MCF 10A (cell line): ENCODE results near the gene CENPX. TPM values are rescaled to one million over a fixed set of nuclear protein-coding genes. Genes with fewer than 3 reads are reported as not detected.

ENCODE experiments used
- BruUV-seq: library from RNA; stranded (reverse); fragments of 400-500 nt; replicated peaks from 2 replicates; lab custom pipeline; 2021; lab: Mats Ljungman, UMichigan
- CTCF ChIA-PET: fragments of 300-600 bp; sonication (Branson Sonifier 250); formaldehyde crosslinking; extraction: SDS; loops from one replicate; lab custom pipeline; 2021; ENCODE audit warnings: antibody characterized with exemption, inconsistent platforms; lab: Yijun Ruan, JAX
- POLR2A ChIA-PET: fragments of 300-600, 350-650 bp; sonication (Branson Sonifier 250); formaldehyde crosslinking; extraction: SDS; loops from one replicate; lab custom pipeline; 2020; ENCODE audit warnings: antibody characterized with exemption, inconsistent platforms; lab: Yijun Ruan, JAX
- DNase-seq: peaks from one replicate; pipeline ENCODE4 v3.0.0-alpha.2; 2018; ENCODE audit not compliant: unreplicated experiment
- H3K27ac Mint-ChIP-seq: one replicate; pipeline ENCODE4 v1.8.0; 2022; ENCODE audit warnings: mild to moderate bottlenecking, low read depth, mixed read lengths; ENCODE audit not compliant: unreplicated experiment
- H3K27me3 Mint-ChIP-seq: one replicate; pipeline ENCODE4 v1.8.0; 2022; ENCODE audit warnings: mixed read lengths; ENCODE audit not compliant: insufficient read depth, unreplicated experiment
- H3K36me3 Mint-ChIP-seq: one replicate; pipeline ENCODE4 v1.8.0; 2022; ENCODE audit warnings: mild to moderate bottlenecking, moderate library complexity, mixed read lengths; ENCODE audit not compliant: insufficient read depth, unreplicated experiment
- H3K4me1 Mint-ChIP-seq: one replicate; pipeline ENCODE4 v1.8.0; 2022; ENCODE audit warnings: mixed read lengths; ENCODE audit not compliant: insufficient read depth, unreplicated experiment
- H3K4me3 Mint-ChIP-seq: one replicate; pipeline ENCODE4 v1.8.0; 2022; ENCODE audit warnings: mild to moderate bottlenecking, moderate library complexity, mixed read lengths; ENCODE audit not compliant: unreplicated experiment
- H3K9me3 Mint-ChIP-seq: one replicate; pipeline ENCODE4 v1.8.0; 2022; ENCODE audit warnings: mixed read lengths; ENCODE audit not compliant: unreplicated experiment
- CTCF ChIP-seq: fragments of 200-600 bp; IDR thresholded peaks from one replicate; pipeline ENCODE4 v1.8.0; 2022; ENCODE audit warnings: antibody characterized with exemption, mild to moderate bottlenecking; ENCODE audit not compliant: unreplicated experiment
- intact Hi-C: fragments of 100-400 bp; cut with micrococcal nuclease; formaldehyde crosslinking; loops from 2 replicates; pipeline ENCODE4 v1.14.1; 2022
- total RNA-seq: library from RNA; stranded (reverse); gene quantifications from 2 replicates; pipeline ENCODE4 v1.2.3, GENCODE V29; 2022

The CENPX gene
- total RNA-seq, 1 experiment from 2014 or later = 35.6 TPM

GRCh38 chr17:82016061-82016874 lies 6.4 kb downstream of the CENPX start:
- no TSS peak for BruUV-seq
- H3K27ac Mint-ChIP-seq = no peak overlapping the region
- H3K4me1 Mint-ChIP-seq = peaks cover 6% of the 10 kb centered on the region
- CTCF ChIA-PET = interaction anchor here (0.7 to 1.5 kb wide), 3 partner anchors 13 to 57 kb away, joined by 4 to 10 read pairs (median 4); partner anchors contain the start of gene NOTUM
- H3K36me3 Mint-ChIP-seq = peaks cover 5% of the 10 kb centered on the region
- no peaks in the 10 kb centered on the region for H3K9me3 Mint-ChIP-seq
- POLR2A ChIA-PET = interaction anchor here (1.4 kb wide), 1 partner anchor 25 kb away, joined by 4 read pairs; no protein-coding TSS in a partner anchor
- no peak for DNase-seq
- no peak for TF ChIP-seq CTCF
- H3K27me3 Mint-ChIP-seq = no peaks in the 10 kb centered on the region
- H3K4me3 Mint-ChIP-seq = no peak overlapping the region
- intact Hi-C loops = no loop called here

- intact Hi-C loops = no loop called here
- TF ChIP-seq CTCF = no peak
- ChIA-PET CTCF (interaction anchor here (1.5 kb wide), 1 partner anchor 56 kb away, joined by 10 read pairs; no protein-coding TSS in a partner anchor), POLR2A (interaction anchor here (1.1 kb wide), 1 partner anchor 24 kb away, joined by 3 read pairs; no protein-coding TSS in a partner anchor)
- Mint-ChIP-seq H3K36me3 (peaks cover 5% of the 10 kb centered on the region), H3K4me1 (peaks cover 1% of the 10 kb centered on the region), H3K27ac (no peak overlapping the region), H3K4me3 (no peak overlapping the region), H3K9me3 (no peaks in the 10 kb centered on the region), H3K27me3 (no peaks in the 10 kb centered on the region)
- BruUV-seq = no TSS peak
- no peak for DNase-seq
These were observed 7.2 kb downstream of the CENPX start for GRCh38 chr17:82015311-82015971.

DNA sequence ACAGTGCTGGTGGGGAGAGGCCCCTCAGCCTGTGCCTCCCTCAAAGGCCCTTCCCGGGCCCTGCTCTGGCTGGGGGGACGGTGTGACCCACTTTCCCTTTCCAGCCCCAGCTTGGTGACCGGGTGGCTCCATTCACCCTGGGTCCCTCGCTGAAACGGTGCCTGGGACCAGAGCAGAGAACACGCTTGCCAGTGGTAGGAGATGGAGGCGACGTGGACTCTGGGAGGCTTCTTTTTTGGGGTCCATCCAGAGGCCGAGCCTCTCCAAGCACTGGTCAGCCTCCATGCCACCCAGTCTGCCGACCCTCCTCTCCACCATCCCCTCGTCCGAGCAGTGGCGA lies 7.7 kb downstream of the CENPX start:
- Mint-ChIP-seq H3K9me3 (no peaks in the 10 kb centered on the region), H3K27ac (no peak overlapping the region), H3K4me1 (no peaks in the 10 kb centered on the region), H3K36me3 (peaks cover 8% of the 10 kb centered on the region), H3K4me3 (no peak overlapping the region), H3K27me3 (no peaks in the 10 kb centered on the region)
- no peak for DNase-seq
- no peak for TF ChIP-seq CTCF
- intact Hi-C loops = no loop called here
- POLR2A ChIA-PET = interaction anchor here (1.1 kb wide), 1 partner anchor 23 kb away, joined by 3 read pairs; no protein-coding TSS in a partner anchor
- CTCF ChIA-PET = interaction anchor here (0.6 to 1.5 kb wide), 3 partner anchors 56 to 163 kb away, joined by 3 to 10 read pairs (median 4); no protein-coding TSS in a partner anchor
- BruUV-seq = no TSS peak

- no peaks in the 10 kb centered on the region for H3K27me3 Mint-ChIP-seq
- peak; percentile 25 for DNase-seq
- peaks cover 11% of the 10 kb centered on the region for H3K36me3 Mint-ChIP-seq
- BruUV-seq = no TSS peak
- H3K9me3 Mint-ChIP-seq = no peaks in the 10 kb centered on the region
- no peak overlapping the region for H3K4me3 Mint-ChIP-seq
- no peak overlapping the region for H3K27ac Mint-ChIP-seq
- POLR2A ChIA-PET = interaction anchor here (1.1 kb wide), 1 partner anchor 23 kb away, joined by 3 read pairs; no protein-coding TSS in a partner anchor
- no peak for TF ChIP-seq CTCF
- no peaks in the 10 kb centered on the region for H3K4me1 Mint-ChIP-seq
- CTCF ChIA-PET = interaction anchor here (0.6 to 1.3 kb wide), 3 partner anchors 44 to 162 kb away, joined by 3 to 4 read pairs (median 4); no protein-coding TSS in a partner anchor
- intact Hi-C loops = no loop called here
These were observed 8.2 kb downstream of the CENPX start for GRCh38 chr17:82014432-82014831.
